ENCODE data around the gene EXOC3L4. TPM values are rescaled to one million over a fixed set of nuclear protein-coding genes. Genes with fewer than 3 reads are reported as not detected.

Gene EXOC3L4
- total RNA-seq, 1 donor from 2014 or later = not detected

DNA sequence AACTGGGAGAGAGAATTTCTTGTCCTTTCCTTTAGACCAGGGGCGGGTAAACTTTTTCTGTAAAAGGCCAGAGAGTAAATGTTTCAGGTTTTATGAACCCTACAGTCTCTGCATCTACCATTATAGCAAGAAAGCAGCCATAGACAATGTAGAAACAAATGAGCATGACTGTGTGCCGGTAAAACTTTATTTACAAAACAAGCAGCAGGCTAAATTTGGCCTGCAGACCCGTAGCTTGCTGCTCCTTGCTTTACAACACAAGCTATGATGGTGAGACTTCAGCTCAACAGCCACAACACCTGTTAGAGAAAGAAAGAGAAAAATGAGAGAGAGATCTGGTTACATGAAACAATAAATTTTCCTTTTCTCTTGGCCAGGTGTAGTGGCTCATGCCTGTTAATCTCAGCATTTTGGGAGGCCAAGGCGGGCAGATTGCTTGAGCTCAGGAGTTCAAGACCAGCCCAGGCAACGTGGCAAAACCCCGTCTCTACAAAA lies 33.0 kb upstream of the EXOC3L4 start:
- Mint-ChIP-seq H3K9me3 (no peaks in the 10 kb centered on the region), H3K27me3 (ENCODE audit: low read depth) (no peaks in the 10 kb centered on the region), H3K36me3 (ENCODE audit: low read depth) (no peaks in the 10 kb centered on the region), H3K4me3 (no peak overlapping the region), H3K27ac (ENCODE audit: unreplicated experiment) (no peak overlapping the region), H3K4me1 (peaks cover 17% of the 10 kb centered on the region)
- DNase-seq (ENCODE audit: low read depth, low spot score) = no peak
- no peak for TF ChIP-seq CTCF (conservative IDR thresholded peaks at IDR 0.05)

GRCh38 chr14:103064436-103064835 lies 30.1 kb upstream of the EXOC3L4 start:
- peaks cover 5% of the 10 kb centered on the region for H3K4me1 Mint-ChIP-seq
- no peak overlapping the region for H3K27ac Mint-ChIP-seq (ENCODE audit: unreplicated experiment)
- H3K27me3 Mint-ChIP-seq (ENCODE audit: low read depth) = no peaks in the 10 kb centered on the region
- H3K36me3 Mint-ChIP-seq (ENCODE audit: low read depth) = no peaks in the 10 kb centered on the region
- TF ChIP-seq CTCF (conservative IDR thresholded peaks at IDR 0.05) = no peak
- DNase-seq (ENCODE audit: low read depth, low spot score) = no peak
- H3K9me3 Mint-ChIP-seq = no peaks in the 10 kb centered on the region
- H3K4me3 Mint-ChIP-seq = no peak overlapping the region

DNA sequence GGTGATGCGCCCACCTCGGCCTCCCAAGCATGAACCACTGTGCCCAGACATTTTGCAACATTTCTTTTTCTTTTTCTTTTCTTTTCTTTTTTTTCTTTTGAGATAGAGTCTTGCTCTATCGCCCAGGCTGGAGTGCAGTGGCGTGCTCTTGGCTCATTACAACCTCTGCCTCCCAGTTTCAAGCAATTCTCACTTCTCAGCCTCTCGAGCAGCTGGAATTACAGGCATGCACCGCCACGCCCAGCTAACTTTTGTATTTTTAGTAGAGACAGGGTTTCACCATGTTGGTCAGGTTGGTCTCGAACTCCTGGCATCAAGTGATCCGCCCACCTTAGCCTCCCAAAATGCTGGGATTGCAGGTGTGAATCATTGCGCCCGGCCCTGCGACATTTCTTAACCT lies 29.5 kb upstream of the EXOC3L4 start:
- TF ChIP-seq CTCF (conservative IDR thresholded peaks at IDR 0.05) = no peak
- Mint-ChIP-seq H3K27me3 (ENCODE audit: low read depth) (no peaks in the 10 kb centered on the region), H3K27ac (ENCODE audit: unreplicated experiment) (no peak overlapping the region), H3K9me3 (no peaks in the 10 kb centered on the region), H3K4me1 (peaks cover 3% of the 10 kb centered on the region), H3K36me3 (ENCODE audit: low read depth) (no peaks in the 10 kb centered on the region), H3K4me3 (no peak overlapping the region)
- DNase-seq (ENCODE audit: low read depth, low spot score) = no peak

DNA sequence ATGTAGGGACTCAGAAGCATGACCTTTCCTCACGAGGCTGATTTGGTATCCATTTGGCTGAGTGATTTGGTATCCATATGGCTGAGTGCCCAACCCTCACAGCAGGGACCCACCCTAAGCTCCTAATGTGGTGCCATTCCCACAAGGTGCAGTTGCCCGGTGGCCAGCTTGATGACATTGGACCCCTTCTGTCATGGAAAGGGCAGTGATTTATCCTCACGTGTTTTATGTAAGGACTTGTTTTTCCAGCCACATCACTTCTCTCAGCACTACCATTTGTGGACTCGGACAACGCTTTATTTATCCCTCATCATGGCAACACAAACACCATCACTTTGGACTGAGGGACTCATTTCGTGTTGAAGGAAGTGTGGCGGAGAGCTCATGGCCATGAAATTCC lies 28.7 kb upstream of the EXOC3L4 start:
- Mint-ChIP-seq H3K4me1 (no peaks in the 10 kb centered on the region), H3K27me3 (ENCODE audit: low read depth) (no peaks in the 10 kb centered on the region), H3K9me3 (no peaks in the 10 kb centered on the region), H3K4me3 (no peak overlapping the region), H3K27ac (ENCODE audit: unreplicated experiment) (no peak overlapping the region), H3K36me3 (ENCODE audit: low read depth) (no peaks in the 10 kb centered on the region)
- DNase-seq (ENCODE audit: low read depth, low spot score) = no peak
- no peak for TF ChIP-seq CTCF (conservative IDR thresholded peaks at IDR 0.05)

DNA sequence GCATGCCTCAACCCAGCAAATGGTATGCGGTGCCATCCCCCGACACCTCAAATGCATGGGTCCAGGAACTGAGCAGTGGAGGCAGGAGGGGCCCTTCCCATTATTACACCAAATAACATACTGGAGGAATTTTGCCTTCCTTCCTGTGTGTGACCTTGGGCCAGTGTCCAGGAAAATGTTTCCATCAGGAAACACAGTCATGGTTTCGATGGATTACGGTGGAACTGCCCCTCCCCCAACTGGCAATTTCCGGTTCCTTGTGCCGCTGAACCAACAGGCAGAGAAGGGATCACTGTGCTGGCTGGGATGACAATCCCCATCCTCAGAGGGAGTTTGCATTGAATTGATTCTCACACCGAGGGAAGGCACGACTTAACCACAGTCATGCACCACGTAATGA lies 28.1 kb upstream of the EXOC3L4 start:
- Mint-ChIP-seq H3K4me1 (no peaks in the 10 kb centered on the region), H3K27me3 (ENCODE audit: low read depth) (no peaks in the 10 kb centered on the region), H3K9me3 (no peaks in the 10 kb centered on the region), H3K4me3 (no peak overlapping the region), H3K36me3 (ENCODE audit: low read depth) (no peaks in the 10 kb centered on the region), H3K27ac (ENCODE audit: unreplicated experiment) (no peak overlapping the region)
- no peak for TF ChIP-seq CTCF (conservative IDR thresholded peaks at IDR 0.05)
- no peak for DNase-seq (ENCODE audit: low read depth, low spot score)

All from neural crest cell (in vitro differentiated cells).